GM18517 (cell line): ENCODE results near the gene RPGRIP1.
"Not testable (repeated sequence)": the region's sequence is repeated elsewhere in the genome, so short reads cannot be mapped to it uniquely, and the experiment has no call there.

Source experiments
- ATAC-seq: cut with Tn5 transposase; IDR thresholded peaks from one replicate; pipeline ENCODE4 v1.9.1; 2021; ENCODE audit warnings: mild to moderate bottlenecking, moderate library complexity; ENCODE audit not compliant: unreplicated experiment

Gene RPGRIP1

GRCh38 chr14:21299562-21300130, 19.8 kb downstream of the RPGRIP1 start:
- ATAC-seq = no peak

GRCh38 chr14:21300892-21301291, 21.0 kb downstream of the RPGRIP1 start:
- ATAC-seq = no peak

GRCh38 chr14:21302013-21302835, 22.3 kb downstream of the RPGRIP1 start:
- ATAC-seq = no peak

- ATAC-seq = not testable (repeated sequence)
Measured at GRCh38 chr14:21302836-21303140, 22.9 kb downstream of the RPGRIP1 start.

- ATAC-seq = no peak
Measured at GRCh38 chr14:21307637-21308036, 27.8 kb downstream of the RPGRIP1 start.

- peak; percentile 19 for ATAC-seq
Measured at GRCh38 chr14:21308132-21308478, 28.2 kb downstream of the RPGRIP1 start.

GRCh38 chr14:21308479-21309237, 28.8 kb downstream of the RPGRIP1 start:
- ATAC-seq = peak; percentile 86

GRCh38 chr14:21309238-21309636, 29.4 kb downstream of the RPGRIP1 start:
- ATAC-seq = no peak

- no peak for ATAC-seq
Measured at GRCh38 chr14:21309956-21310355, 30.1 kb downstream of the RPGRIP1 start.

GRCh38 chr14:21311614-21312013, 31.7 kb downstream of the RPGRIP1 start:
- ATAC-seq = no peak

GRCh38 chr14:21313512-21313911, 33.6 kb downstream of the RPGRIP1 start:
- ATAC-seq = no peak

- ATAC-seq = no peak
Measured at GRCh38 chr14:21317398-21317797, 37.5 kb downstream of the RPGRIP1 start.

- no peak for ATAC-seq
Measured at GRCh38 chr14:21320913-21321312, 41.0 kb downstream of the RPGRIP1 start.

GRCh38 chr14:21322716-21323115, 42.8 kb downstream of the RPGRIP1 start:
- ATAC-seq = no peak

GRCh38 chr14:21326972-21327371, 47.1 kb downstream of the RPGRIP1 start:
- no peak for ATAC-seq
